LoVo (cell line): Measurements from ENCODE around the gene DLGAP5.

Experiments used
- DNase-seq: peaks from one replicate; pipeline ENCODE4 v3.0.0-alpha.2; 2016; ENCODE audit warnings: low spot score

DLGAP5 gene

GRCh38 chr14:55114720-55115119 lies 76.7 kb downstream of the DLGAP5 start:
- no peak for DNase-seq

GRCh38 chr14:55111122-55111708 lies 80.2 kb downstream of the DLGAP5 start:
- no peak for DNase-seq

GRCh38 chr14:55109836-55110235 lies 81.5 kb downstream of the DLGAP5 start:
- no peak for DNase-seq

- DNase-seq = peak; percentile 89
Observed at GRCh38 chr14:55107766-55108554, 83.4 kb downstream of the DLGAP5 start.

GRCh38 chr14:55105991-55106390 lies 85.4 kb downstream of the DLGAP5 start:
- no peak for DNase-seq

GRCh38 chr14:55103971-55104954 lies 87.1 kb downstream of the DLGAP5 start:
- DNase-seq = peak; percentile 29

- DNase-seq = peak; percentile 96
Observed at GRCh38 chr14:55103005-55103640, 88.3 kb downstream of the DLGAP5 start.

GRCh38 chr14:55102141-55102621 lies 89.2 kb downstream of the DLGAP5 start:
- DNase-seq = peak; percentile 71

- DNase-seq = no peak
Observed at GRCh38 chr14:55101698-55102097, 89.7 kb downstream of the DLGAP5 start.

- no peak for DNase-seq
Observed at GRCh38 chr14:55099756-55100155, 91.6 kb downstream of the DLGAP5 start.

GRCh38 chr14:55098561-55098898 lies 92.9 kb downstream of the DLGAP5 start:
- no peak for DNase-seq
